Measurements from ENCODE around the gene PRKG1.

Gene PRKG1

DNA sequence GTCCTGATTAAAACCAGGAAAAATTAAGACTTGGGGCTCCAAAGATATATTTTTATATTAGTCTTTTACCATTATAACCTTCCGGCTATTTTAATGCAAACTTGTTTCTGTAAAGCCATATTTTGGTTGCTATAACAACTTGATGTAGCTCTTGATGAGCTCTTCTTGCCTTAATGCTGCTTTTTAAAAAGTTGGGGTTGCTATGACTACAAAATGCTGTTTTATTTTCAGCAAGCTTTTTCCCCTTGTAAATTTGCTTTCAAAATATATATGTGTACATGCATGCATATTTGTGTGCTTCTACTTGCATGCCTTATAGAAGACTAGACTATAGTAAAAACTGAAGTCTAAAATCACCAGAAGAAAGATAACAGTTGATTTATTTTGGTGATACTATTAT, 525.4 kb downstream of the PRKG1 start:
- DNase-seq (ENCODE audit: low read depth in 2 of 2): no peak

- no peak for DNase-seq (ENCODE audit: low read depth in 2 of 2)
Measured at GRCh38 chr10:51602326-51602725, 528.0 kb downstream of the PRKG1 start.

GRCh38 chr10:51604579-51604978, 530.3 kb downstream of the PRKG1 start:
- DNase-seq (ENCODE audit: low read depth in 2 of 2): no peak

DNA sequence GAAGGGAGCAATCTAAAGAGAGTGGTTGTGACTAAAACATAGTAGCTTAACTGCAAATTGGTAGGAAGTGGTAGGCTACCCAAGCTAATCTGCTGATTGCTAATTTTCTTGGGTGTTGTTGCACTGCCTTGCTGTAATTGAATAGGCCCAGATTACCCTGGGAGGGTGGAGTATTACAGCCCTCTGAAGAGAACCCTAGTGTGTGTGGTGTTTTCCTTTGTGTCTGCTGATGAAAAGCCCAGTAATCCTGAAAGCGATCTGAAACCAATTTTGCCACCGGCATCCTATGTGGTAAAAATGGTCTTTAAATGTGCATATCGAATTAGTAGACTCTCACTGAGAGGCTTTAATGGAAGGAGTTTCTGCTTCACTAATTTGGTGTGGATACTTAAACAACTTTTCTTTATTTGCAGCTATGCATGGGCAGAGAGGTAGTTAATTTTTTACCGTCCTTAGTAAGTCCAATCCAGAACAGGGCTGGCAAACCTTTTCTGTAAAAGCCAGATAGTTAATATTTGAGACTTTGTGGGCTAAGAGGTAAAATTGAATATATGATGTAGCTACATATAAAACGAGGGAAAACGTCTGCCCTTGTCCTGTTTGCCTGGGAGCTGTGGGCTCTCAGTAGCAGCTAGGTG, 532.7 kb downstream of the PRKG1 start:
- DNase-seq (ENCODE audit: low read depth in 2 of 2): no peak

GRCh38 chr10:51607463-51607835, 533.2 kb downstream of the PRKG1 start:
- DNase-seq (ENCODE audit: low read depth in 2 of 2): no peak

DNA sequence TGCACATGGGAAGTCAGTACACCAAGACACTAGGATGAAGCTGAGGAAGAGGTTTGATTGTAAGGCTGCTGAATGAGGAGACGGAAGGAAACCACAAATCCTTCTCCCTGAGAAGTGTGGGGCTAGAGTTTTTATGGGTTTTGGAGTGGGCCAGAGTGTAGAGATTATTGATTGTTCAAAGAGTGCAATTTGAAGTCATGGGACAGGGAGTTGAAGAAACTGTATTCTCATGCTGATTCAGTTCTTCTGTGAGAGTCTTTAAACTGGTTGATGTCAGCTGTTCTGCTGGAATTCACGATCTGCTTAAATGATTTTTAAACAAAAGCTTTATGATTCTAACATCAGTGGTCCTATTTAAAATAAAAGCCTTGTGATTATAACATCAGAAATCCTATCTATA, 533.9 kb downstream of the PRKG1 start:
- DNase-seq (ENCODE audit: low read depth in 2 of 2): no peak

- no peak for DNase-seq (ENCODE audit: low read depth in 2 of 2)
Measured at GRCh38 chr10:51615764-51616298, 541.5 kb downstream of the PRKG1 start.

- DNase-seq (ENCODE audit: low read depth in 2 of 2): no peak
Measured at GRCh38 chr10:51617576-51618235, 543.4 kb downstream of the PRKG1 start.

DNA sequence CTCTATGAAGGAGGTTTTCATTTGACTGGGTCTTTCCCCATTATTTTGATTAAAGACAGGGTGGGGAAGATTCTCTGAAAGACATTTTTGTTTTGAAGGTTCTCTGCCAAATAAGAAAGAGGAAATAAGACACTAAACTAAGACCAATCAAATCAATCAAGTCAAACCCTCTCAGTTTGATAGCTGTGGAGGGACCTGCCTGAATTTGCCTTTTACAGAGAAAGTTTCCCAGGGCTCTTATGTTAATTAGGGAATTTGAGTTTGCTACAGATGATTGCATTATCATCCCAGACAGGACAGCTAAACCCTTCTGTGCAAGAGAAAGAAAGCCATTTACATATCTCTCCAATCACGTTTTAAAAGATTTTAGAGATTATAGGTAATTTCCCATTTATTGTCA, 545.1 kb downstream of the PRKG1 start:
- DNase-seq (ENCODE audit: low read depth in 2 of 2): no peak

DNA sequence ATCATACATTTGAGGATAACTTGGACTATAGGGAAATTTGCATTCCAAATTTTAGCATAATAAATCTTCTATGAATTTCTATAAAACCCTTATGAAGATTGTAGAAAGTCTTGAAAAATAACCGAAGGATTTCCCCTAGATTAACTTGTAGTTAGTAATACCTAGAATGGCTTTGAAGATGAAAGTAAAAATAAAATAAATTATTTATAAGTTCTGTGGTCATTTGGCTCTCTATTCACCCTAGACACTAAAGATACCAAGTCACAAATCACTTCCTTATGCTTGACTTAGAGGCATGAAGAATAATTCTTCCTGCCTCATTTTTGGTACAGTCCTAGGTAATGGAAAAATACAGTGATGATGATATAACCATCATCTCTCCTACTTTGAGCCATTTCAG, 545.8 kb downstream of the PRKG1 start:
- DNase-seq (ENCODE audit: low read depth in 2 of 2): no peak

GRCh38 chr10:51624013-51624412, 549.7 kb downstream of the PRKG1 start:
- no peak for DNase-seq (ENCODE audit: low read depth in 2 of 2)

DNA sequence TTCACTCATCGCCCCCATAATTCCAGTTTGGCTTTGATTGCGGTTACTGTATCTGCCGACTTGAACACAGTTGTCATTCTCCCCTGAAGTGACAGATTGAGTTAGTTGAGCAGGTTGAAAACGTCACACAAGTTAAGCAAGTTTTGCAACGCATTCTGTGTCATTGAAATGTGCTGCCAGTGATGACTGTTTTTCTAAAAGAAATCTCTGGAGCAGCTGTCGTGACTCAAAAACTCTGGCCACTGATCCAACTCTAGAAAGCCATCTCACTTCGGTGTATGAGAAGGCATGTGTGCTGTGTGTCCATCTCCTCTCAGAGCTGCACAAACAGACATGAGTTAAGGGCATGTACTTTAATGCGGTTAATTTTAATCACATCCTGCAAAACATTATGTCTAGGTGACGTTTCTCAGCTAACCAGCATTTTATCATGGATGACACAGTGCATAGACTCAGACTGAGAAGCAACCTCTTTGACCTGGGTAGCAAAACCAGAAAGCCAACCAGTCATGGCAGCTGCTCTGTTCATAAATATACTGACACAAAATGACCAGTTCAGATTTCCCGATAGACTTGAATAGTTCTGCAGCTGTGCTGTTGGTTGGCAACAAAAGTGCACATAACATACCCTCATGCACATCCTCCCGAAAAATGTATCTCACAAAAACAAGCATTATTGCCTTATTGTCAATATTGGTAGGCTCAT, 555.8 kb downstream of the PRKG1 start:
- DNase-seq (ENCODE audit: low read depth in 2 of 2): no peak

DNA sequence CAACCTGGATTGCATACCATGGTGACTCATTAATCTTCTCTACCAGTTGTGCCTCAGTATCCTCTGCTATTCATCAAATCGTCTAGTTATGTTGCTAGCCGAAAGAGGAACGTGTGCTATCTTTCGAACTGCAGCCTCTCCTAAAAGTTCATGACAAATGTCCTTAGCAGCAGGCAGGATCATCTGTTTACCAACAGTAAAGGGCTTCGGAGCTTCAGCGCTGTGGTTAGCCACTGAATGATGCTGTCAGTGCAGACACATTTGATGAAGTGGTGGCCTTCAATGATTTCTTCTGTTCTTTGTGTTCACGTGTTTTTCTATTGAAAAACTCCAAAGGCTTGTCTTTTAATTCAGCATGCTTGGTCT, 556.3 kb downstream of the PRKG1 start:
- DNase-seq (ENCODE audit: low read depth in 2 of 2): no peak

GRCh38 chr10:51635436-51635835, 561.1 kb downstream of the PRKG1 start:
- no peak for DNase-seq (ENCODE audit: low read depth in 2 of 2)

DNA sequence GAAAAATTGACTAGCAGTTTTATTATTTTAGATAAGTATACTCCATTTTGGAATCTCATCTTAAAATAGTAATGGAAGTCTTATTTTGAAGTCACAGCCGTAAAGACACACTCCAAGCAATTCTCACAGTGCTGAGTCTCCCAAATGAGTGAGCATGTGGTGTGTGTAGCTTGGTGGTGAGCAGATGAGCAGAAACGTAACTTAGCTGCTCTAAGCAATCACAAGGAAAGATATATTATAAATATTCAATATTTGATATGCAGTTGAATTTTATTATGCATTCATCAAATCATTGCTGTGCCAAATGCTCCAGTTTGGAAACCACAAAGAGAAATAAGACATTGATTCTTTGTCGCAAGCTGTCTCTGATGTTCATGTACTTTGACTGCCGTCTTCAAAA, 563.9 kb downstream of the PRKG1 start:
- DNase-seq (ENCODE audit: low read depth in 2 of 2): no peak

DNA sequence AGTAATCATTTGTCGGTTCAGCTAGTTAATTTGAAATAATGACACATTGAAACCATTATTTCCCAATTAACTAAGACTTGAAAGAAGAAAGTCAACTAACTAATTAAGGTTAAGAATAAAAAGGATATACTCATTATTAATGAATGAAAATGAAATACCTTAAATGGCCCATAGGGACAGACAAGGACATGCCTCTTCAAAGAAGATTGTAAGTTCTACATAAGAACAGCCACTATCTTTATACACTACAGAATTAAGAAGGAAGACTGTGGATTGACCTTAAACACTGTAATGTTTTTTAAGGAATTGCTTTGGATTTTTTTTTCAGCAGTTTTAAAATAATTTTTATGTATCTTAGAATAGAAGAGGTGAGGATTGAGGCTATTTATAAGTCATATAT, 564.5 kb downstream of the PRKG1 start:
- DNase-seq (ENCODE audit: low read depth in 2 of 2): no peak

- no peak for DNase-seq (ENCODE audit: low read depth in 2 of 2)
Measured at GRCh38 chr10:51640120-51640819, 566.0 kb downstream of the PRKG1 start.

GRCh38 chr10:51642581-51642980, 568.3 kb downstream of the PRKG1 start:
- DNase-seq (ENCODE audit: low read depth in 2 of 2): no peak

GRCh38 chr10:51643734-51644133, 569.4 kb downstream of the PRKG1 start:
- DNase-seq (ENCODE audit: low read depth in 2 of 2): no peak

DNA sequence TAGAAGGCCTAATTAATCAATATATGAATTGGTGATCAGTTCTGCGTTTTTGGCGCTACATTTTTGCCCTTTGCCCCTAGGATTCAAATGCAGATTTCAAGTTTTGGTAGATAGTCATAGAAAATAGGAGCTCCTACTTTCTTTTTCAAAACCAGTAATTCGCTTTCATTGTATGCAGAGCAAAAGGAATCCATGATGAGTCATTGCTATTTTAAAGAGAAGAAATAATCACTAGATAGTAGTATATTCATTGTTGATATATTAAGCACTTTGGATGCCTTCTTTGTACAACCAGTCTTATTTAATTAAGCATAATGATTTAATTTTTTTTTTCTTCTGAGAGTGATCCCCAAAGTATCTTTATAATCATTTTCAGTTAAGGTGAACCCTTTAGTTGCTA, 574.8 kb downstream of the PRKG1 start:
- no peak for DNase-seq (ENCODE audit: low read depth in 2 of 2)

- DNase-seq (ENCODE audit: low read depth in 2 of 2): no peak
Measured at GRCh38 chr10:51651063-51651462, 576.8 kb downstream of the PRKG1 start.

DNA sequence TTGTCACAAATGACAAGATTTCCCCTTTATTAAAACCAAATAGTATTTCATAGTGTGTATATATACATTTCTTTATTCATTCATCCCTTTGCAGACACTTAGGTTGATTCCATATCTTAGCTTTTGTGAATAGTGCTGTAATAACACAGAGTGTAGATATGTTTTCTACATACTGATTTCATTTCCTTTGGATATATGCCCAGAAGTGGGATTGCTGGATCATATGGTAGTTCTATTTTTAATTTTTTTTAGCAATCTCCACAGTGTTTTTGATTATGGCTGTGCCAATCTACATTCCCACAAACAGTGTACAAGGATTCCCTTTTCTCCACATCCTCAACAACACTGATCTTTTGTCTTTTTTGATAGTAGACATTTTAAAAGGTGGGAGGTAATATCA, 578.7 kb downstream of the PRKG1 start:
- no peak for DNase-seq (ENCODE audit: low read depth in 2 of 2)

DNA sequence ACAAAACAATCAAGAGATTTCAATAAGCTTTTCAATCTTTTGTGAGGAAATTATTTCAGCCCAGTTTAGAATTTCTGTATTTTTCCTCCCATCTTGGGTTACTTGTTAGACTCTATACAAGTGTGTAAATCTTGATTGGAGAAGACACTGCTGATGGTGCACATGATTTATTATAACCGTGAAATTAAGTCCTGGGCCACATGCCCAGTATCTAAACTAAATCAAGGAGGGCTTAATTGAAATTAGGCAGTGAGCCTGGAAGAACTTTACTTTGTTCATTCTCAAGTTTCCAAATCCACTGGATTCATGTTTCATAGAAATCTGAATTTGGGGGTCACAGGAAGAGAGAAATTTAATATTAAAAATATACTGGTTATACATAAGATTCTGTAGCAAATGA, 580.6 kb downstream of the PRKG1 start:
- no peak for DNase-seq (ENCODE audit: low read depth in 2 of 2)
